Left lung (tissue), 10 donors: Measurements from ENCODE around the gene GANC. TPM values are rescaled to one million over a fixed set of nuclear protein-coding genes. Genes with fewer than 3 reads are reported as not detected.
"Not testable (repeated sequence)": the region's sequence is repeated elsewhere in the genome, so short reads cannot be mapped to it uniquely, and the experiment has no call there.

ENCODE experiments used
- ATAC-seq: fragments of 200-7000 bp; cut with Tn5 transposase; one replicate; pipeline ENCODE4 v1.9.1; 2020; ENCODE audit warnings: moderate library complexity
- DNase-seq, 4 donors: peaks; one replicate each; pipeline ENCODE4 v3.0.0-alpha.2; 2013 to 2020
- H3K27ac ChIP-seq, 2 donors: fragments of 200-600 bp; sonication (generic) in 1 of 2; one replicate each; pipeline versions ENCODE4 v1.5.0 to v1.8.0; 2020 to 2021
- H3K27me3 ChIP-seq, 2 donors: fragments of 200-600 bp; sonication (generic) in 1 of 2; one replicate each; pipeline versions ENCODE4 v1.5.0 to v1.8.0; 2020 to 2021
- H3K36me3 ChIP-seq, 2 donors: fragments of 200-600 bp; sonication (generic) in 1 of 2; one replicate each; pipeline versions ENCODE4 v1.5.0 to v1.8.0; 2020 to 2021
- H3K4me1 ChIP-seq, 2 donors: fragments of 200-600 bp; one replicate each; pipeline ENCODE4 v1.8.0; 2021
- H3K4me3 ChIP-seq, 2 donors: fragments of 200-600 bp; sonication (generic) in 1 of 2; one replicate each; pipeline versions ENCODE4 v1.5.0 to v1.8.0; 2020 to 2021; ENCODE audit warnings: mild to moderate bottlenecking in 1 of 2
- H3K9me3 ChIP-seq, 2 donors: fragments of 200-600 bp; sonication (generic) in 1 of 2; one replicate each; pipeline versions ENCODE4 v1.5.0 to v1.8.0; 2020 to 2021
- intact Hi-C, 2 donors: fragments of 100-400 bp; cut with DNase I; formaldehyde crosslinking; loops; one replicate each; pipeline versions ENCODE4 v1.11.2 to v1.14.2; 2022
- polyA plus RNA-seq, 6 donors: library from polyadenylated mRNA; unstranded; fragments of 120-200 nt; gene quantifications; one replicate each; pipeline ENCODE4 v1.2.1, GENCODE V29; 2013; ENCODE audit not compliant: insufficient read length in 6 of 6
- total RNA-seq, 2 donors: library from RNA; stranded (reverse); fragmentation: NEBNext Ultra II Directional; extraction: Animal tissue kit (Norgen Biotek cat#: 25700); gene quantifications; one replicate each; pipeline ENCODE4 v1.2.1, GENCODE V29; 2021
- TF ChIP-seq, protein P1 (sequence below), 2 donors: fragments of 200-600 bp; sonication (generic) in 1 of 2; IDR thresholded peaks; one replicate each; pipeline versions ENCODE4 v1.5.0 to v1.8.0; 2021; ENCODE audit warnings: antibody characterized with exemption in 2 of 2
- donor health status: DM: no; HTN: yes; CAD: no.
- donor health status: DM: no; HTN: no; CAD: no.

Gene GANC
- total and polyA plus RNA-seq, 8 donors, result 30.1 to 85.3 (median 37.8) TPM

DNA sequence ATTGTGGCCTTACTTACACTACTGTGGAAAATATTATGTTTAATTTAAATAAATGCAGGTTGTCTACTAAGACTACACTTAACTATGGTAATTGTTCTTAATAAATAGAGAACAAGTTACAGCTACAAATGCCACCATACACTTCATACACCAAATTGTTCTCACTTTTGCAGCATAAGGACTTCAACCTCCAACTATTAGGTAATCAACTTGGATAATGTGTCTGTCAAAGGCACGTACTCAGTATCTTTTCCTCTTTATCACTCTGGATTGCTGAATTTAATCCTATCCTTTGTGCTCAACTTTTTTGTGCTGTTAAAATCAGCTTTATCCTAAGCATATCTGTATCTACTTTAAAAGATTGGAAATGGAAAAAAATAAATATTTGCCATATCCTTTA is 41.8 kb downstream of the GANC start:
- DNase-seq (no peak), ATAC-seq (no peak)
- intact Hi-C loops, result no loop called here
- no peak overlapping the region for H3K27ac ChIP-seq
- H3K9me3 ChIP-seq, result no peaks in the 10 kb centered on the region
- H3K4me3 ChIP-seq, result no peak overlapping the region
- peaks cover 0 to 40% of the 10 kb centered on the region in 2 donors for H3K36me3 ChIP-seq
- TF ChIP-seq, protein P1, sequence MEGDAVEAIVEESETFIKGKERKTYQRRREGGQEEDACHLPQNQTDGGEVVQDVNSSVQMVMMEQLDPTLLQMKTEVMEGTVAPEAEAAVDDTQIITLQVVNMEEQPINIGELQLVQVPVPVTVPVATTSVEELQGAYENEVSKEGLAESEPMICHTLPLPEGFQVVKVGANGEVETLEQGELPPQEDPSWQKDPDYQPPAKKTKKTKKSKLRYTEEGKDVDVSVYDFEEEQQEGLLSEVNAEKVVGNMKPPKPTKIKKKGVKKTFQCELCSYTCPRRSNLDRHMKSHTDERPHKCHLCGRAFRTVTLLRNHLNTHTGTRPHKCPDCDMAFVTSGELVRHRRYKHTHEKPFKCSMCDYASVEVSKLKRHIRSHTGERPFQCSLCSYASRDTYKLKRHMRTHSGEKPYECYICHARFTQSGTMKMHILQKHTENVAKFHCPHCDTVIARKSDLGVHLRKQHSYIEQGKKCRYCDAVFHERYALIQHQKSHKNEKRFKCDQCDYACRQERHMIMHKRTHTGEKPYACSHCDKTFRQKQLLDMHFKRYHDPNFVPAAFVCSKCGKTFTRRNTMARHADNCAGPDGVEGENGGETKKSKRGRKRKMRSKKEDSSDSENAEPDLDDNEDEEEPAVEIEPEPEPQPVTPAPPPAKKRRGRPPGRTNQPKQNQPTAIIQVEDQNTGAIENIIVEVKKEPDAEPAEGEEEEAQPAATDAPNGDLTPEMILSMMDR (IDR thresholded peaks at IDR 0.05), result no peak
- no peaks in the 10 kb centered on the region for H3K27me3 ChIP-seq
- no peaks in the 10 kb centered on the region for H3K4me1 ChIP-seq

DNA sequence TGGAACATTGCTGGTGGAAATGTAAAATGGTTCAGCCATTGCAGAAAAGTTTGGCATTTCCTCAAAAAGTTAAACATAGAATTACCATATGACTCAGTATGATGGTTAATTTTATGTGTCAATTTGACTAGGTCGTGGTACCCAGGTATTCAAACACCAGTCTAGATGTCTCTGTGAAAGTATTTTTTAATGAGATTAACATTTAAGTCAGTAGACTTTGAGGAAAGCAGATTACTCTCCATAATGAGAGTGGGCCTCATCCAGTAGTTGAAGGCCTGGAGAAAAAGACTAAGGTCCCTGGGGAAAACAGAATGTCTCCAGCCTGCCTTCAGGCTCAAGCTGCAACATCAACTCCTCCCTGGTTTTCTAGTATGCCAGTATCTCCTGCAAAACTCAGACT is 42.5 kb downstream of the GANC start:
- no peak for ATAC-seq
- Histone ChIP-seq H3K4me3 (no peak overlapping the region), H3K4me1 (no peaks in the 10 kb centered on the region), H3K27me3 (no peaks in the 10 kb centered on the region), H3K9me3 (no peaks in the 10 kb centered on the region), H3K36me3 (peaks cover 0 to 33% of the 10 kb centered on the region in 2 donors), H3K27ac (no peak overlapping the region)
- DNase-seq, result no peak
- intact Hi-C loops, result no loop called here
- TF ChIP-seq, protein P1 (IDR thresholded peaks at IDR 0.05), result no peak

DNA sequence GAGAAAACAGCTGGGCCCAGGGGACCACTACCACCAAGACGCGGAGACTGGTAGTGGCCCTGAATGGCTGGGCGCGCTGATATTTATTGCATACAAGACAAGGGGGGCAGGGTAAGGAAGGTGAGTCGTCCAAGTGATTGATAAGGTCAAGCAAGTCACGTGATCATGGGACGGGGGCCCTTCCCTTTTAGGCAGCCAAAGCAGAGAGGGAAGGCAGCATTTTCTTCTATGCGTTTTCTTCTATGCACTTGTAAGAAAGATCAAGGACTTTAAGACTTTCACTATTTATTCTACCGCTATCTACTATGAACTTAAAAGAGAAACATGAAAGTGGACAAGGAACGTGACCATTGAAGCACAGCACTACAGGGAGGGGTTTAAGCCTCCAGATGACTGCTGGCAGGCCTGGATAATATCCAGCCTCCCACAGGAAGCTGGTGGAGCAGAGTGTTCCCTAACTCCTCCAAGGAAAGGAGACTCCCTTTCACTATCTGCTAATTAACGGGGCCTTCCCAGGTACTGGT is 43.3 kb downstream of the GANC start:
- H3K4me1 ChIP-seq, H3K4me3 ChIP-seq, intact Hi-C loops, H3K27ac ChIP-seq, H3K27me3 ChIP-seq, H3K9me3 ChIP-seq: not testable (repeated sequence)
- DNase-seq (peak in 2 of 4 donors; percentile 12 to 34), ATAC-seq (peak; percentile 73)
- H3K36me3 ChIP-seq, result peaks cover 0 to 25% of the 10 kb centered on the region in 2 donors

DNA sequence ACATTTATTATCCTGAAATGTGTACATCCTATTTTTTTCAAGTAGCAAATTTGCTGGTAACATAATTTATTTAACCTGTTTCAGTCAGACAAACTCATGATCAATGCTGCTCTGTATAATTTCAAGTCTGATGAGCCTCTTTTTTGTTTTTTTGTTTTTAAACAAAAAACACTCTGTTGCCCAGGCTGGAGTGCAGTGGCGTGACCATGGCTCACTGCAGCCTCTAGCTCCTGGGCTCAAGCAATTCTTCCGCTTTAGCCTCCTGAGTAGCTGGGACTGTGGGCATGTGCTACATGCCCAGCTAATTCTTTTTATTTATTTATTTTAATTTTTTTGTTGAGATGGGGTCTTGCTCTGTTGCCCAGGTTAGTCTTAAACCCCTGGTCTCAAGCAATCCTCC is 46.2 kb downstream of the GANC start:
- Histone ChIP-seq H3K36me3 (peaks cover 0 to 30% of the 10 kb centered on the region in 2 donors), H3K9me3 (no peaks in the 10 kb centered on the region), H3K27me3 (no peaks in the 10 kb centered on the region), H3K27ac (no peak overlapping the region), H3K4me1 (no peaks in the 10 kb centered on the region), H3K4me3 (no peak overlapping the region)
- intact Hi-C loops, result no loop called here
- TF ChIP-seq, protein P1 (IDR thresholded peaks at IDR 0.05), result no peak
- DNase-seq (no peak), ATAC-seq (no peak)

DNA sequence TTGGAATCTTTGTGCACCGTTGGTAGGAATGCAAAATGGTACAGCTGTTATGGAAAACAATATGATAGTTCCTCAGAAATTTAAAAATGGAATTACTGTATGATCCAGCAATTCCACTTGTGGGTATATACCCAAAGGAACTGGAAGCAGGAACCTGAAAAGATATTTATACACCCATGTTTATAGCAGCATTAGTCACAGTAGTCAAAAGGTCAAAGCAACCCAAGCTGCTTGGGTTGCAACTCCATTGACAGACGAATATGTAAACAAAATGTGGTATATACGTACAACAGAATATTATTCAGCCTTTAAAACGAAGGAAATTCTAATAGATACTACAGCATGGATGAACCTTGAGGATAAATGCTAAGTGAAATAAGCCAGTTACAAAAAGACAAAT is 51.3 kb downstream of the GANC start:
- H3K36me3 ChIP-seq, result peaks cover 0 to 69% of the 10 kb centered on the region in 2 donors
- H3K9me3 ChIP-seq, result no peaks in the 10 kb centered on the region
- intact Hi-C loops, result no loop called here
- H3K4me3 ChIP-seq, result no peak overlapping the region
- no peaks in the 10 kb centered on the region for H3K4me1 ChIP-seq
- DNase-seq (no peak), ATAC-seq (no peak)
- H3K27ac ChIP-seq, result no peak overlapping the region
- H3K27me3 ChIP-seq, result no peaks in the 10 kb centered on the region
- TF ChIP-seq, protein P1 (IDR thresholded peaks at IDR 0.05), result no peak

DNA sequence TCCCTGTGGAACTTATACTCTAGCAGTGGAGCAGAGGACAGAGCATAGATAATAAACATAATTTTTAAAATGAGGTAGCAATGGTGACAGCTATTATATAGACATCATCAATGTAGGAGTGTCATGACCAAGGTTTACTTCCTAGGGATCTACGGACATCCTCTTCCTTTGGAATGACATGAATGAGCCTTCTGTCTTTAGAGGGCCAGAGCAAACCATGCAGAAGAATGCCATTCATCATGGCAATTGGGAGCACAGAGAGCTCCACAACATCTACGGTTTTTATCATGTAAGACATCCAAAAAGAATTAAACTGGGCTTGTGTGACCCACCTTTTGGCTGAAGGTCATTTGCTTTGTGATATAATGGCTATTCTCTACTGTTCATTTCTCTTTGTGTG is 56.2 kb downstream of the GANC start:
- DNase-seq (no peak), ATAC-seq (no peak)
- Histone ChIP-seq H3K4me3 (no peak overlapping the region), H3K36me3 (peaks cover 0 to 63% of the 10 kb centered on the region in 2 donors), H3K27me3 (no peaks in the 10 kb centered on the region), H3K4me1 (no peaks in the 10 kb centered on the region), H3K9me3 (peaks cover 0 to 3% of the 10 kb centered on the region in 2 donors), H3K27ac (no peak overlapping the region)
- intact Hi-C loops, result no loop called here
- TF ChIP-seq, protein P1 (IDR thresholded peaks at IDR 0.05), result no peak
